HepG2 (cell line): ENCODE measurements around the gene HPCAL1. TPM values are rescaled to one million over a fixed set of nuclear protein-coding genes. Genes with fewer than 3 reads are reported as not detected.

Source experiments
- ATAC-seq: fragments of 200-7000 bp; cut with Tn5 transposase; 3 replicates; pipeline ENCODE4 v1.9.1; 2020; ENCODE audit warnings: mild to moderate bottlenecking, moderate library complexity
- BruUV-seq: library from RNA; stranded (reverse); fragments of 400-500 nt; replicated peaks from 2 replicates; lab custom pipeline; 2021; lab: Mats Ljungman, UMichigan
- CTCF ChIA-PET: fragments of 300-600 bp; formaldehyde crosslinking; extraction: SDS; loops from one replicate; lab custom pipeline; 2021; ENCODE audit warnings: low total read pairs, inconsistent platforms, low intra/inter-chr PET ratio; lab: Yijun Ruan, JAX
- POLR2A ChIA-PET: fragments of 350-600 bp; sonication (Branson Sonifier 250); formaldehyde crosslinking; loops from one replicate; lab custom pipeline; 2020; ENCODE audit warnings: antibody characterized with exemption, inconsistent platforms; lab: Yijun Ruan, JAX
- DNase-seq: peaks from one replicate; pipeline ENCODE4 v3.0.0-alpha.2; 2015; ENCODE audit warnings: low spot score
- FAIRE-seq: peaks from 3 replicates; lab custom pipeline; 2011; peaks lifted over from hg19 to GRCh38; lab: Jason Lieb, UNC
- H2AFZ ChIP-seq: one replicate; pipeline ENCODE4 v1.6.1; 2011; ENCODE audit warnings: low read length, inconsistent platforms
- H3K27ac ChIP-seq: fragments of 300-600 bp; 3 replicates; pipeline ENCODE4 v1.8.0; 2011; ENCODE audit warnings: mixed run types, mild to moderate bottlenecking, mixed read lengths, low read length, inconsistent platforms; ENCODE audit not compliant: insufficient read depth; ENCODE audit errors: extremely low read length
- H3K27me3 ChIP-seq, 2 experiments: fragments of 200-600 bp in 1 of 2; 2 replicates in 1 of 2; 3 replicates in 1 of 2; pipeline versions ENCODE4 v1.6.0 to v1.8.0; 2011; ENCODE audit warnings: low read length in 2 of 2, mild to moderate bottlenecking in 2 of 2, moderate library complexity in 2 of 2, inconsistent platforms in 1 of 2; ENCODE audit not compliant: insufficient read depth in 2 of 2, control insufficient read depth in 1 of 2
- H3K36me3 ChIP-seq, 2 experiments: fragments of 200-600 bp in 1 of 2; replicated peaks in 1 of 2; 2 replicates in 1 of 2; 3 replicates in 1 of 2; pipeline versions ENCODE4 v1.5.1 to v1.8.0; 2011; ENCODE audit warnings: low read length in 2 of 2, inconsistent platforms in 1 of 2; ENCODE audit not compliant: insufficient read depth in 2 of 2, control insufficient read depth in 1 of 2
- H3K4me1 ChIP-seq: 2 replicates; pipeline ENCODE4 v1.5.1; 2012; ENCODE audit warnings: low read length, inconsistent platforms; ENCODE audit not compliant: insufficient read depth
- H3K4me2 ChIP-seq: 2 replicates; pipeline ENCODE4 v1.6.0; 2011; ENCODE audit warnings: low read depth, low read length, inconsistent platforms
- H3K4me3 ChIP-seq, 3 experiments: fragments of 200-600 bp in 1 of 3; sonication (generic), shearing (Covaris generic) in 1 of 3; replicated peaks in 1 of 3; 2 replicates each; pipeline ENCODE4 v1.5.1; 2011 to 2016; ENCODE audit warnings: low read length in 3 of 3, inconsistent platforms in 2 of 3, low read depth in 2 of 3, mild to moderate bottlenecking in 2 of 3, control low read depth in 1 of 3, mixed read lengths in 1 of 3; ENCODE audit not compliant: insufficient read depth in 1 of 3
- H3K79me2 ChIP-seq: one replicate; pipeline ENCODE4 v1.6.1; 2011; ENCODE audit warnings: low read length, inconsistent platforms; ENCODE audit not compliant: insufficient read depth
- H3K9ac ChIP-seq: 2 replicates; pipeline ENCODE4 v1.6.0; 2011; ENCODE audit warnings: mild to moderate bottlenecking, low read depth, low read length, inconsistent platforms; ENCODE audit not compliant: insufficient read depth
- H3K9me3 ChIP-seq: 2 replicates; pipeline ENCODE4 v1.5.1; 2012; ENCODE audit warnings: mild to moderate bottlenecking, low read length
- H4K20me1 ChIP-seq: 2 replicates; pipeline ENCODE4 v1.6.0; 2011; ENCODE audit warnings: inconsistent platforms, mild to moderate bottlenecking, low read length, moderate library complexity; ENCODE audit not compliant: insufficient read depth
- ATF7 ChIP-seq, 2 experiments: fragments of 450-650 bp in 1 of 2; sonication (generic) in 1 of 2; formaldehyde crosslinking in 1 of 2; IDR thresholded peaks; 2 replicates each; pipeline versions ENCODE4 v1.4.0 to v1.6.1; 2016 to 2020; ENCODE audit warnings: antibody characterized with exemption in 1 of 2, mild to moderate bottlenecking in 1 of 2, missing genetic modification reagents in 1 of 2
- HNRNPK ChIP-seq: fragments of 200-400 bp; formaldehyde crosslinking; IDR thresholded peaks from 2 replicates; pipeline ENCODE4 v1.6.1; 2018; ENCODE audit warnings: low read length, low read depth, moderate library complexity, mild to moderate bottlenecking; ENCODE audit not compliant: poor library complexity, severe bottlenecking
- ZNF101 ChIP-seq: sonication (generic); formaldehyde crosslinking; IDR thresholded peaks from 2 replicates; pipeline ENCODE4 v1.4.0; 2020; ENCODE audit warnings: mild to moderate bottlenecking, low read depth, missing genetic modification reagents, borderline replicate concordance
- ZNF256 ChIP-seq: sonication (generic); formaldehyde crosslinking; conservative IDR thresholded peaks from 2 replicates; pipeline ENCODE4 v1.4.0; 2020; ENCODE audit warnings: missing genetic modification reagents
- WGBS: methylation state at CpG from one replicate; pipeline ENCODE4 v1.1.6; 2017; ENCODE audit warnings: low lambda C conversion rate; 5-methylcytosine and 5-hydroxymethylcytosine counted together
- in situ Hi-C: cut with HindIII; loops from 2 replicates; pipeline ENCODE4 v1.10.0; 2017; ENCODE audit warnings: low pct_unique_long_range_greater_than_20kb; ENCODE audit not compliant: extremely low pct_ligation_motif_present
- intact Hi-C: fragments of 100-400 bp; cut with micrococcal nuclease; formaldehyde crosslinking; loops from one replicate; pipeline ENCODE4 v1.10.0; 2022; ENCODE audit not compliant: unreplicated experiment
- polyA plus RNA-seq, 8 experiments: library from polyadenylated mRNA; depleted of rRNA in 3 of 8; stranded (reverse) in 7 of 8; unstranded in 1 of 8; fragments of >200 nt; fragmentation: Illumina TruSeq in 4 of 8; extraction: Trizol in 4 of 8; gene quantifications; 2 replicates each; pipeline versions ENCODE4 v1.2.1 to v1.2.3, GENCODE V29; 2011 to 2016; ENCODE audit warnings: low read depth in 4 of 8, missing spikeins in 1 of 8, mixed read lengths in 1 of 8; ENCODE audit not compliant: insufficient read depth in 1 of 8
- total RNA-seq, 5 experiments: library from RNA; depleted of rRNA; stranded (reverse); fragments of >200 nt; fragmentation: Illumina TruSeq; extraction: Trizol; gene quantifications; 2 replicates each; pipeline ENCODE4 v1.2.3, GENCODE V29; 2016; ENCODE audit warnings: low read depth in 1 of 5
- TF ChIP-seq, protein P1 (sequence below): sonication (generic); formaldehyde crosslinking; IDR thresholded peaks from 2 replicates; pipeline ENCODE4 v1.5.1; 2020; ENCODE audit warnings: missing genetic modification reagents, mild to moderate bottlenecking, borderline replicate concordance
- TF ChIP-seq, protein P2 (sequence below): sonication (generic); formaldehyde crosslinking; IDR thresholded peaks from 2 replicates; pipeline ENCODE4 v1.5.1; 2020; ENCODE audit warnings: missing genetic modification reagents, mild to moderate bottlenecking, borderline replicate concordance
- TF ChIP-seq, protein P3 (sequence below): sonication (generic); formaldehyde crosslinking; IDR thresholded peaks from 2 replicates; pipeline ENCODE4 v1.8.0; 2023; ENCODE audit warnings: mild to moderate bottlenecking, missing genetic modification reagents
- TF ChIP-seq, protein P4 (sequence below): sonication (generic); formaldehyde crosslinking; IDR thresholded peaks from 2 replicates; pipeline ENCODE4 v1.4.0; 2020; ENCODE audit warnings: missing genetic modification reagents, low read depth, mild to moderate bottlenecking, borderline replicate concordance
- TF ChIP-seq, protein P5 (sequence below), 2 experiments: sonication (generic) in 1 of 2; formaldehyde crosslinking in 1 of 2; IDR thresholded peaks; 2 replicates each; pipeline versions ENCODE4 v1.4.0 to v1.6.1; 2016 to 2020; ENCODE audit warnings: borderline replicate concordance in 1 of 2, low read depth in 1 of 2, mild to moderate bottlenecking in 1 of 2, missing genetic modification reagents in 1 of 2
- TF ChIP-seq, protein P6 (sequence below), 2 experiments: sonication (generic) in 1 of 2; formaldehyde crosslinking in 1 of 2; IDR thresholded peaks; 2 replicates each; pipeline versions ENCODE4 v1.5.1 to v1.6.1; 2011 to 2020; ENCODE audit warnings: borderline replicate concordance in 1 of 2, low read depth in 1 of 2, low read length in 1 of 2, mild to moderate bottlenecking in 1 of 2, missing genetic modification reagents in 1 of 2, moderate library complexity in 1 of 2

HPCAL1 gene
- total and polyA plus RNA-seq, 2 of the 13 experiments (the other 11 are each of a cell fraction or from before 2014, with no cell fraction given): 29.5 to 29.9 TPM

DNA sequence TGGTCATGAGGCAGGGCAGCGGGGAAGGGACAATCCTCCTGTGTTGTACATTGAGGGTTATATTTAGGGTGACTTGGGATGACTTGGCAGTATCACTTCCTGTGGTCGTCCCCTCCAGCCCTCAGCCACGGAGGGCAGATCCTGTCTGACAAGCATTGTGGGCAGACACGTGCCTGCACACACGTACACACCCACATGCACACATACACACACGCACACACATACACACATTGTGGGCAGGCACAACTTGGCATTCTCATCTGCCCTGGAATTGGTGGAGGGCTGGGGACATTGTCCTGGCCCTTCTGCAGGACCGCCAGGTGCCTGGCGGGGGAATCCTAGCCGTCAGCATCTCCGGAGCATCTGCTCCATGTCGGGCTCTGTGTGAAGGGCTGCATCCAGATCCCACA, 97.9 kb downstream of the HPCAL1 start:
- H2AFZ ChIP-seq: no peak overlapping the region
- intact Hi-C loops: loop anchor here (2.0 to 10.0 kb wide), 3 partner anchors 32 to 276 kb away; partner anchors contain the start of gene RRM2
- H3K4me1 ChIP-seq: peaks cover 34% of the 10 kb centered on the region
- H3K79me2 ChIP-seq: no peaks in the 10 kb centered on the region
- H3K9me3 ChIP-seq: no peaks in the 10 kb centered on the region
- DNase-seq (no peak), ATAC-seq (no peak), FAIRE-seq (peak; percentile 12)
- 85% methylated on average over 11 of the region's 11 CpGs for WGBS
- H3K27ac ChIP-seq: peak overlapping the region; percentile 83
- H3K9ac ChIP-seq: peak overlapping the region; percentile 53; the same call in 1 of the 2 replicates
- ChIA-PET POLR2A (interaction anchor here (1.5 to 2.8 kb wide), 3 partner anchors 8 to 99 kb away, joined by 5 to 18 read pairs (median 10); no protein-coding TSS in a partner anchor), CTCF (no interaction called here)
- peaks cover 4 to 6% of the 10 kb centered on the region in 2 experiments; a peak in 3 of 5 replicates for H3K36me3 ChIP-seq
- BruUV-seq: no TSS peak
- peak overlapping the region in 1 of 3 experiments; percentile 47; a peak in 1 of 6 replicates for H3K4me3 ChIP-seq
- H3K4me2 ChIP-seq: peak overlapping the region; percentile 75
- no peaks in the 10 kb centered on the region for H3K27me3 ChIP-seq
- in situ Hi-C loops: loop anchor here (5.0 kb wide), 1 partner anchor 33 kb away; no protein-coding TSS in a partner anchor
- peaks cover 4% of the 10 kb centered on the region; the same call in 1 of the 2 replicates for H4K20me1 ChIP-seq
- TF ChIP-seq ATF7 (IDR thresholded peaks at IDR 0.05): no peak
- no peak for TF ChIP-seq ATF7 (CRISPR knock-in tag; IDR thresholded peaks at IDR 0.05)
- TF ChIP-seq HNRNPK: no peak
- TF ChIP-seq, protein P1, sequence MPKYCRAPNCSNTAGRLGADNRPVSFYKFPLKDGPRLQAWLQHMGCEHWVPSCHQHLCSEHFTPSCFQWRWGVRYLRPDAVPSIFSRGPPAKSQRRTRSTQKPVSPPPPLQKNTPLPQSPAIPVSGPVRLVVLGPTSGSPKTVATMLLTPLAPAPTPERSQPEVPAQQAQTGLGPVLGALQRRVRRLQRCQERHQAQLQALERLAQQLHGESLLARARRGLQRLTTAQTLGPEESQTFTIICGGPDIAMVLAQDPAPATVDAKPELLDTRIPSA: no peak
- TF ChIP-seq ZNF101 (CRISPR knock-in tag): no peak
- TF ChIP-seq, protein P2, sequence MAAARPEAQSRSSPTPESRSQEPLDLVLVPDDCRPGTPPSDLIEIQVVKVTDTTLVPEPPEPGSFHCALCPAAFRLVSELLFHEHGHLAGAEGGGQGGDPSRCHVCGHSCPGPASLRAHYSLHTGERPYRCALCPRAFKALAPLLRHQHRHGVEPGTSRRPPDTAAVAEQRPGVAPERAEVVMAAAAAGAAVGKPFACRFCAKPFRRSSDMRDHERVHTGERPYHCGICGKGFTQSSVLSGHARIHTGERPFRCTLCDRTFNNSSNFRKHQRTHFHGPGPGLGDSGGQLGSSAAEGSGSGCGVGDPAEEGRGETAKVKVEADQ: no peak
- TF ChIP-seq, protein P3, sequence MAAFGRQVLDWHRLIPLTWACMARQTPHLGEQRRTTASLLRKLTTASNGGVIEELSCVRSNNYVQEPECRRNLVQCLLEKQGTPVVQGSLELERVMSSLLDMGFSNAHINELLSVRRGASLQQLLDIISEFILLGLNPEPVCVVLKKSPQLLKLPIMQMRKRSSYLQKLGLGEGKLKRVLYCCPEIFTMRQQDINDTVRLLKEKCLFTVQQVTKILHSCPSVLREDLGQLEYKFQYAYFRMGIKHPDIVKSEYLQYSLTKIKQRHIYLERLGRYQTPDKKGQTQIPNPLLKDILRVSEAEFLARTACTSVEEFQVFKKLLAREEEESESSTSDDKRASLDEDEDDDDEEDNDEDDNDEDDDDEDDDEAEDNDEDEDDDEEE (CRISPR knock-in tag): no peak
- TF ChIP-seq, protein P4, sequence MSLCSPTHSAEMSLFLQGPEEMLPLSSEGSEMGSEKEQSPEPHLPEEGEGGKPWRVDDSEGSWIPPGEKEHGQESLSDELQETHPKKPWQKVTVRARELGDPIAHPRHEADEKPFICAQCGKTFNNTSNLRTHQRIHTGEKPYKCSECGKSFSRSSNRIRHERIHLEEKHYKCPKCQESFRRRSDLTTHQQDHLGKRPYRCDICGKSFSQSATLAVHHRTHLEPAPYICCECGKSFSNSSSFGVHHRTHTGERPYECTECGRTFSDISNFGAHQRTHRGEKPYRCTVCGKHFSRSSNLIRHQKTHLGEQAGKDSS (CRISPR knock-in tag): no peak
- TF ChIP-seq, protein P5, sequence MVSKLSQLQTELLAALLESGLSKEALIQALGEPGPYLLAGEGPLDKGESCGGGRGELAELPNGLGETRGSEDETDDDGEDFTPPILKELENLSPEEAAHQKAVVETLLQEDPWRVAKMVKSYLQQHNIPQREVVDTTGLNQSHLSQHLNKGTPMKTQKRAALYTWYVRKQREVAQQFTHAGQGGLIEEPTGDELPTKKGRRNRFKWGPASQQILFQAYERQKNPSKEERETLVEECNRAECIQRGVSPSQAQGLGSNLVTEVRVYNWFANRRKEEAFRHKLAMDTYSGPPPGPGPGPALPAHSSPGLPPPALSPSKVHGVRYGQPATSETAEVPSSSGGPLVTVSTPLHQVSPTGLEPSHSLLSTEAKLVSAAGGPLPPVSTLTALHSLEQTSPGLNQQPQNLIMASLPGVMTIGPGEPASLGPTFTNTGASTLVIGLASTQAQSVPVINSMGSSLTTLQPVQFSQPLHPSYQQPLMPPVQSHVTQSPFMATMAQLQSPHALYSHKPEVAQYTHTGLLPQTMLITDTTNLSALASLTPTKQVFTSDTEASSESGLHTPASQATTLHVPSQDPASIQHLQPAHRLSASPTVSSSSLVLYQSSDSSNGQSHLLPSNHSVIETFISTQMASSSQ (IDR thresholded peaks at IDR 0.05; ENCODE audit: low read depth): no peak
- TF ChIP-seq, protein P5 (CRISPR knock-in tag; IDR thresholded peaks at IDR 0.05; ENCODE audit: borderline replicate concordance): no peak; the same call in 1 of the 2 replicates
- no peak for TF ChIP-seq ZNF256 (CRISPR knock-in tag)
- TF ChIP-seq, protein P6, sequence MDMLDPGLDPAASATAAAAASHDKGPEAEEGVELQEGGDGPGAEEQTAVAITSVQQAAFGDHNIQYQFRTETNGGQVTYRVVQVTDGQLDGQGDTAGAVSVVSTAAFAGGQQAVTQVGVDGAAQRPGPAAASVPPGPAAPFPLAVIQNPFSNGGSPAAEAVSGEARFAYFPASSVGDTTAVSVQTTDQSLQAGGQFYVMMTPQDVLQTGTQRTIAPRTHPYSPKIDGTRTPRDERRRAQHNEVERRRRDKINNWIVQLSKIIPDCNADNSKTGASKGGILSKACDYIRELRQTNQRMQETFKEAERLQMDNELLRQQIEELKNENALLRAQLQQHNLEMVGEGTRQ (IDR thresholded peaks at IDR 0.05; ENCODE audit: low read depth, low read length): no peak
- TF ChIP-seq, protein P6 (CRISPR knock-in tag; IDR thresholded peaks at IDR 0.05; ENCODE audit: borderline replicate concordance): no peak
